ENCODE results near the gene TMEM238L.

Gene TMEM238L

GRCh38 chr17:10803350-10803749, 549 bp downstream of the TMEM238L start:
- Histone ChIP-seq H3K27me3 (ENCODE audit: control insufficient read depth, insufficient read depth, low read length) (no peaks in the 10 kb centered on the region), H3K9me3 (ENCODE audit: control insufficient read depth, insufficient read depth, low read length) (no peaks in the 10 kb centered on the region), H3K4me1 (ENCODE audit: control insufficient read depth, insufficient read depth, low read length) (no peaks in the 10 kb centered on the region), H3K9ac (ENCODE audit: low read depth, low read length) (no peak overlapping the region), H3K36me3 (ENCODE audit: control insufficient read depth, insufficient read depth, low read length) (no peaks in the 10 kb centered on the region), H3K4me3 (ENCODE audit: low read depth, low read length) (no peak overlapping the region)

GRCh38 chr17:10802496-10803284, 1.2 kb downstream of the TMEM238L start:
- Histone ChIP-seq H3K27me3 (ENCODE audit: control insufficient read depth, insufficient read depth, low read length) (no peaks in the 10 kb centered on the region), H3K4me3 (ENCODE audit: low read depth, low read length) (no peak overlapping the region), H3K36me3 (ENCODE audit: control insufficient read depth, insufficient read depth, low read length) (no peaks in the 10 kb centered on the region), H3K4me1 (ENCODE audit: control insufficient read depth, insufficient read depth, low read length) (no peaks in the 10 kb centered on the region), H3K9me3 (ENCODE audit: control insufficient read depth, insufficient read depth, low read length) (no peaks in the 10 kb centered on the region), H3K9ac (ENCODE audit: low read depth, low read length) (no peak overlapping the region)

- H3K9me3 ChIP-seq (ENCODE audit: control insufficient read depth, insufficient read depth, low read length), result no peaks in the 10 kb centered on the region
- no peaks in the 10 kb centered on the region for H3K27me3 ChIP-seq (ENCODE audit: control insufficient read depth, insufficient read depth, low read length)
- no peaks in the 10 kb centered on the region for H3K4me1 ChIP-seq (ENCODE audit: control insufficient read depth, insufficient read depth, low read length)
- no peak overlapping the region for H3K9ac ChIP-seq (ENCODE audit: low read depth, low read length)
- H3K4me3 ChIP-seq (ENCODE audit: low read depth, low read length), result no peak overlapping the region
- no peaks in the 10 kb centered on the region for H3K36me3 ChIP-seq (ENCODE audit: control insufficient read depth, insufficient read depth, low read length)
Observed at GRCh38 chr17:10799407-10799806, 4.5 kb downstream of the TMEM238L start.

- no peaks in the 10 kb centered on the region for H3K36me3 ChIP-seq (ENCODE audit: control insufficient read depth, insufficient read depth, low read length)
- H3K9ac ChIP-seq (ENCODE audit: low read depth, low read length), result no peak overlapping the region
- no peaks in the 10 kb centered on the region for H3K9me3 ChIP-seq (ENCODE audit: control insufficient read depth, insufficient read depth, low read length)
- no peaks in the 10 kb centered on the region for H3K27me3 ChIP-seq (ENCODE audit: control insufficient read depth, insufficient read depth, low read length)
- no peak overlapping the region for H3K4me3 ChIP-seq (ENCODE audit: low read depth, low read length)
- no peaks in the 10 kb centered on the region for H3K4me1 ChIP-seq (ENCODE audit: control insufficient read depth, insufficient read depth, low read length)
Observed at GRCh38 chr17:10798910-10799309, 5.0 kb downstream of the TMEM238L start.

GRCh38 chr17:10798332-10798749, 5.6 kb downstream of the TMEM238L start:
- Histone ChIP-seq H3K9me3 (ENCODE audit: control insufficient read depth, insufficient read depth, low read length) (no peaks in the 10 kb centered on the region), H3K36me3 (ENCODE audit: control insufficient read depth, insufficient read depth, low read length) (no peaks in the 10 kb centered on the region), H3K27me3 (ENCODE audit: control insufficient read depth, insufficient read depth, low read length) (no peaks in the 10 kb centered on the region), H3K4me3 (ENCODE audit: low read depth, low read length) (no peak overlapping the region), H3K4me1 (ENCODE audit: control insufficient read depth, insufficient read depth, low read length) (no peaks in the 10 kb centered on the region), H3K9ac (ENCODE audit: low read depth, low read length) (no peak overlapping the region)

GRCh38 chr17:10797476-10798328, 6.2 kb downstream of the TMEM238L start:
- H3K4me1 ChIP-seq (ENCODE audit: control insufficient read depth, insufficient read depth, low read length), result no peaks in the 10 kb centered on the region
- H3K9ac ChIP-seq (ENCODE audit: low read depth, low read length), result no peak overlapping the region

GRCh38 chr17:10793816-10794215, 10.1 kb downstream of the TMEM238L start:
- Histone ChIP-seq H3K4me3 (ENCODE audit: low read depth, low read length) (no peak overlapping the region), H3K9ac (ENCODE audit: low read depth, low read length) (no peak overlapping the region), H3K36me3 (ENCODE audit: control insufficient read depth, insufficient read depth, low read length) (no peaks in the 10 kb centered on the region), H3K9me3 (ENCODE audit: control insufficient read depth, insufficient read depth, low read length) (no peaks in the 10 kb centered on the region), H3K27me3 (ENCODE audit: control insufficient read depth, insufficient read depth, low read length) (no peaks in the 10 kb centered on the region), H3K4me1 (ENCODE audit: control insufficient read depth, insufficient read depth, low read length) (no peaks in the 10 kb centered on the region)

More at GRCh38 chr17:10797476-10798328, 6.2 kb downstream of the TMEM238L start:
- Histone ChIP-seq H3K9me3 (ENCODE audit: control insufficient read depth, insufficient read depth, low read length) (no peaks in the 10 kb centered on the region), H3K27me3 (ENCODE audit: control insufficient read depth, insufficient read depth, low read length) (no peaks in the 10 kb centered on the region), H3K36me3 (ENCODE audit: control insufficient read depth, insufficient read depth, low read length) (no peaks in the 10 kb centered on the region), H3K4me3 (ENCODE audit: low read depth, low read length) (no peak overlapping the region)

GRCh38 chr17:10793256-10793655, 10.6 kb downstream of the TMEM238L start:
- H3K27me3 ChIP-seq (ENCODE audit: control insufficient read depth, insufficient read depth, low read length), result no peaks in the 10 kb centered on the region
- H3K4me1 ChIP-seq (ENCODE audit: control insufficient read depth, insufficient read depth, low read length), result no peaks in the 10 kb centered on the region
- H3K36me3 ChIP-seq (ENCODE audit: control insufficient read depth, insufficient read depth, low read length), result no peaks in the 10 kb centered on the region
- no peaks in the 10 kb centered on the region for H3K9me3 ChIP-seq (ENCODE audit: control insufficient read depth, insufficient read depth, low read length)
- H3K4me3 ChIP-seq (ENCODE audit: low read depth, low read length), result no peak overlapping the region
- H3K9ac ChIP-seq (ENCODE audit: low read depth, low read length), result no peak overlapping the region

- no peaks in the 10 kb centered on the region for H3K27me3 ChIP-seq (ENCODE audit: control insufficient read depth, insufficient read depth, low read length)
- no peak overlapping the region for H3K4me3 ChIP-seq (ENCODE audit: low read depth, low read length)
- no peaks in the 10 kb centered on the region for H3K36me3 ChIP-seq (ENCODE audit: control insufficient read depth, insufficient read depth, low read length)
- H3K9me3 ChIP-seq (ENCODE audit: control insufficient read depth, insufficient read depth, low read length), result no peaks in the 10 kb centered on the region
- peaks cover 3% of the 10 kb centered on the region for H3K4me1 ChIP-seq (ENCODE audit: control insufficient read depth, insufficient read depth, low read length)
- no peak overlapping the region for H3K9ac ChIP-seq (ENCODE audit: low read depth, low read length)
Observed at GRCh38 chr17:10792151-10792550, 11.7 kb downstream of the TMEM238L start.

- H3K9me3 ChIP-seq (ENCODE audit: control insufficient read depth, insufficient read depth, low read length), result no peaks in the 10 kb centered on the region
- no peaks in the 10 kb centered on the region for H3K36me3 ChIP-seq (ENCODE audit: control insufficient read depth, insufficient read depth, low read length)
- no peak overlapping the region for H3K4me3 ChIP-seq (ENCODE audit: low read depth, low read length)
- no peaks in the 10 kb centered on the region for H3K27me3 ChIP-seq (ENCODE audit: control insufficient read depth, insufficient read depth, low read length)
- no peak overlapping the region for H3K9ac ChIP-seq (ENCODE audit: low read depth, low read length)
- H3K4me1 ChIP-seq (ENCODE audit: control insufficient read depth, insufficient read depth, low read length), result peaks cover 3% of the 10 kb centered on the region
Observed at GRCh38 chr17:10790491-10791401, 13.2 kb downstream of the TMEM238L start.

- Histone ChIP-seq H3K4me3 (ENCODE audit: low read depth, low read length) (no peak overlapping the region), H3K9ac (ENCODE audit: low read depth, low read length) (no peak overlapping the region)
Observed at GRCh38 chr17:10789694-10790271, 14.1 kb downstream of the TMEM238L start.

More at GRCh38 chr17:10789694-10790271, 14.1 kb downstream of the TMEM238L start:
- peaks cover 9% of the 10 kb centered on the region for H3K4me1 ChIP-seq (ENCODE audit: control insufficient read depth, insufficient read depth, low read length)
- no peaks in the 10 kb centered on the region for H3K36me3 ChIP-seq (ENCODE audit: control insufficient read depth, insufficient read depth, low read length)
- H3K27me3 ChIP-seq (ENCODE audit: control insufficient read depth, insufficient read depth, low read length), result no peaks in the 10 kb centered on the region
- H3K9me3 ChIP-seq (ENCODE audit: control insufficient read depth, insufficient read depth, low read length), result no peaks in the 10 kb centered on the region
